Measurements from ENCODE around the gene HNMT.

- no peak for TF ChIP-seq ZC3H10 (CRISPR knock-in tag; IDR thresholded peaks at IDR 0.05)
- no peak for TF ChIP-seq POU6F1 (CRISPR knock-in tag; IDR thresholded peaks at IDR 0.05; ENCODE audit: borderline replicate concordance, low read depth)
- TF ChIP-seq CREB5 (CRISPR knock-in tag; IDR thresholded peaks at IDR 0.05; ENCODE audit: low read depth): no peak
- no peak for TF ChIP-seq PATZ1 (CRISPR knock-in tag; IDR thresholded peaks at IDR 0.05; ENCODE audit: borderline replicate concordance)
- no peak for TF ChIP-seq ZFP30 (CRISPR knock-in tag; IDR thresholded peaks at IDR 0.05)
- no peak for TF ChIP-seq ZFP3 (CRISPR knock-in tag; IDR thresholded peaks at IDR 0.05)
- no peak for TF ChIP-seq SNAI2 (CRISPR knock-in tag; IDR thresholded peaks at IDR 0.05)
- no peak for TF ChIP-seq TOX (CRISPR knock-in tag; IDR thresholded peaks at IDR 0.05; ENCODE audit: borderline replicate concordance)
- no peak for TF ChIP-seq OSR1 (CRISPR knock-in tag; IDR thresholded peaks at IDR 0.05)
- TF ChIP-seq TCF4 (CRISPR knock-in tag; IDR thresholded peaks at IDR 0.05; ENCODE audit: borderline replicate concordance): no peak
- TF ChIP-seq RARB (CRISPR knock-in tag; IDR thresholded peaks at IDR 0.05): no peak
Observed at GRCh38 chr2:138007431-138007830, 43.2 kb downstream of the HNMT start.

Data from SK-N-SH treated with all-trans-retinoic acid at 6 μM for 48 hours (cell line).